Stimulated activated CD4-positive, alpha-beta T cell treated with anti-CD3 and anti-CD28 coated beads, Interleukin-12 subunit alpha, Interleukin-12 subunit beta, amount 100 ng/mL, for 48 hours (primary cell): ENCODE results near the gene GCNT3.
"Not testable (repeated sequence)": the region's sequence is repeated elsewhere in the genome, so short reads cannot be mapped to it uniquely, and the experiment has no call there.

Experiments
- DNase-seq, 3 donors: peaks; one replicate each; pipeline ENCODE4 v3.0.0-alpha.2; 2020; ENCODE audit warnings: low read depth in 2 of 3, low spot score in 1 of 3

The GCNT3 gene

GRCh38 chr15:59615661-59616060 is 4.1 kb downstream of the GCNT3 start:
- DNase-seq: no peak

- no peak for DNase-seq
Observed at GRCh38 chr15:59616379-59616778, 4.8 kb downstream of the GCNT3 start.

GRCh38 chr15:59618406-59618805 is 6.8 kb downstream of the GCNT3 start:
- DNase-seq: no peak

GRCh38 chr15:59622289-59622688 is 10.7 kb downstream of the GCNT3 start:
- peak; percentile 28 to 42 (median 41) for DNase-seq

- DNase-seq: no peak
Observed at GRCh38 chr15:59632714-59633113, 21.1 kb downstream of the GCNT3 start.

GRCh38 chr15:59636184-59636583 is 24.6 kb downstream of the GCNT3 start:
- no peak for DNase-seq

GRCh38 chr15:59637507-59637906 is 25.9 kb downstream of the GCNT3 start:
- not testable (repeated sequence) for DNase-seq

GRCh38 chr15:59642351-59642750 is 30.8 kb downstream of the GCNT3 start:
- no peak for DNase-seq

- DNase-seq: no peak
Observed at GRCh38 chr15:59644756-59645155, 33.2 kb downstream of the GCNT3 start.

GRCh38 chr15:59645812-59646211 is 34.2 kb downstream of the GCNT3 start:
- DNase-seq: not testable (repeated sequence)

- no peak for DNase-seq
Observed at GRCh38 chr15:59646277-59646676, 34.7 kb downstream of the GCNT3 start.

GRCh38 chr15:59647085-59647484 is 35.5 kb downstream of the GCNT3 start:
- no peak for DNase-seq

GRCh38 chr15:59649603-59650002 is 38.0 kb downstream of the GCNT3 start:
- no peak for DNase-seq

- DNase-seq: no peak
Observed at GRCh38 chr15:59654046-59654445, 42.5 kb downstream of the GCNT3 start.

- DNase-seq: peak; percentile 86 to 92 (median 88)
Observed at GRCh38 chr15:59656897-59657634, 45.5 kb downstream of the GCNT3 start, which contains the start of gene GTF2A2. GTF2A2 (minus strand) TSS chr15:59657515; CDS start chr15:59652277, 5,238 bp downstream.

GRCh38 chr15:59657635-59658125 is 46.1 kb downstream of the GCNT3 start:
- peak in 2 of 3 donors; percentile 1 to 3 for DNase-seq

GRCh38 chr15:59659366-59659765 is 47.8 kb downstream of the GCNT3 start:
- DNase-seq: no peak

GRCh38 chr15:59662260-59662659 is 50.7 kb downstream of the GCNT3 start:
- DNase-seq: no peak

GRCh38 chr15:59668556-59668955 is 57.0 kb downstream of the GCNT3 start:
- DNase-seq: no peak
